ENCODE data around the gene KRT76.

DNA sequence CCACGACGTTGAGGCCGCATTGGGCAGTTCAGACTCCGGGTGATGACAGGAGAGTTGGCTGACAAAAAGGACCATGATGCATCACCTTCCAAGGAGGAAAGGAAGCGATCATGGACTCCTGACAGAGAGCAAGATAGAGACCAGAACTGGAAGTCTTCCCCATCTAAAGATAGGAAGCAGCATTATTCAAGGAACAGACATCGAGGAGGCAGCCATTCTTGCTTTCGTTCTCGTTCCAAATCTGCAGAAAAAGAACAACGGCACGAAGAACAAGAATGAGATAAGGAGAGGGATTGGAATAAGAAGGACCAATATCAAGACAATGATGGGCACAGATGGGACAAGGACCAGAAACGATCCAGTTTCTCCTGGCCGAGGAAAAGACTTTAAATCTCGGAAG, 46.8 kb downstream of the KRT76 start:
- TF ChIP-seq, protein P1, sequence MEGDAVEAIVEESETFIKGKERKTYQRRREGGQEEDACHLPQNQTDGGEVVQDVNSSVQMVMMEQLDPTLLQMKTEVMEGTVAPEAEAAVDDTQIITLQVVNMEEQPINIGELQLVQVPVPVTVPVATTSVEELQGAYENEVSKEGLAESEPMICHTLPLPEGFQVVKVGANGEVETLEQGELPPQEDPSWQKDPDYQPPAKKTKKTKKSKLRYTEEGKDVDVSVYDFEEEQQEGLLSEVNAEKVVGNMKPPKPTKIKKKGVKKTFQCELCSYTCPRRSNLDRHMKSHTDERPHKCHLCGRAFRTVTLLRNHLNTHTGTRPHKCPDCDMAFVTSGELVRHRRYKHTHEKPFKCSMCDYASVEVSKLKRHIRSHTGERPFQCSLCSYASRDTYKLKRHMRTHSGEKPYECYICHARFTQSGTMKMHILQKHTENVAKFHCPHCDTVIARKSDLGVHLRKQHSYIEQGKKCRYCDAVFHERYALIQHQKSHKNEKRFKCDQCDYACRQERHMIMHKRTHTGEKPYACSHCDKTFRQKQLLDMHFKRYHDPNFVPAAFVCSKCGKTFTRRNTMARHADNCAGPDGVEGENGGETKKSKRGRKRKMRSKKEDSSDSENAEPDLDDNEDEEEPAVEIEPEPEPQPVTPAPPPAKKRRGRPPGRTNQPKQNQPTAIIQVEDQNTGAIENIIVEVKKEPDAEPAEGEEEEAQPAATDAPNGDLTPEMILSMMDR (IDR thresholded peaks at IDR 0.05) = no peak
- TF ChIP-seq POLR2A (IDR thresholded peaks at IDR 0.05) = no peak

All from uterus (tissue), 2 donors.